ENCODE results near the gene UBE2H. TPM values are rescaled to one million over a fixed set of nuclear protein-coding genes. Genes with fewer than 3 reads are reported as not detected.

Gene UBE2H
- total and polyA plus RNA-seq, 10 of the 15 experiments (the other 5 are each of a cell fraction or from before 2014, with no cell fraction given) = 15.6 to 75.5 (median 32.8) TPM

DNA sequence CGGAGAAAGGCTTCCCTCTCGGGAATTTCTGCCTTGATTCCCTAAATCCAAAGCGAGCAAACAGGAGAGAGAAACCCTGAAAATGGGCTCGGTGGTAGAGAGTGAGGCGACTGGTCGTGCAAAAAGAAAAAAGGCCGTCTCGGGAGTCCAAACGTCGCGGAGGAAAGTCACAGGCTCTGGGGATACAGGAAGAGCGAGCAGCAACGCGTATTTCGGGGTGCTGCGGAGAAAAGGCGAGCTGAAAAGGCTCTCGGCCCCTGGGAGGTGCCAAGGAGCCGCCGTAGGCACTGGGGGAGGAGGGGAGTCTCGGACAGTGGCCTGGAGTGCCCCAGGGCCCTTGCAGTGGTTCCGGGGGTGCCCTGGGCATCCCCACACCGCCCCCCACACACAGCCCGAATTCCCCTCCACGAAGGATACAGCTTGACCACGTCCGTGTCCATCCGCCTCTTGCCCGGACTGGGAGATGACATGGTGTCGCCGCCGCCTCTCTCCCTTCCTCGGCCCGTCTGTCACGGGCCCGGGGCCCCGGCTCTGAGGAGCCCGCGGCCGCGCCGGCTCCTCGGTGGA is 591 bp downstream of the UBE2H start (continued):
- TF ChIP-seq SRF (IDR thresholded peaks at IDR 0.05; ENCODE audit: low read depth in 2 of 2, low read length in 2 of 2) (no peak), YY1 (IDR thresholded peaks at IDR 0.05; ENCODE audit: low read depth, low read length) (0 out of 2 replicates have a peak, but pooled peaks have one; percentile 6), TCF12 (IDR thresholded peaks at IDR 0.05; ENCODE audit: low read depth, low read length) (no peak), NBN (IDR thresholded peaks at IDR 0.05) (peak; percentile 7; the same call in 1 of the 2 replicates), ATF7 (IDR thresholded peaks at IDR 0.05; ENCODE audit: low read depth) (no peak), RELA (IDR thresholded peaks at IDR 0.05; ENCODE audit: borderline replicate concordance, partially characterized antibody) (peak; percentile 12), MXI1 (IDR thresholded peaks at IDR 0.05; ENCODE audit: low read depth, low read length) (no peak; the same call in 1 of the 2 replicates), POLR2A (IDR thresholded peaks at IDR 0.05; ENCODE audit: low read depth, low read length) (peak; percentile 52; the same call in 1 of the 2 replicates)
- TF ChIP-seq, protein P1, sequence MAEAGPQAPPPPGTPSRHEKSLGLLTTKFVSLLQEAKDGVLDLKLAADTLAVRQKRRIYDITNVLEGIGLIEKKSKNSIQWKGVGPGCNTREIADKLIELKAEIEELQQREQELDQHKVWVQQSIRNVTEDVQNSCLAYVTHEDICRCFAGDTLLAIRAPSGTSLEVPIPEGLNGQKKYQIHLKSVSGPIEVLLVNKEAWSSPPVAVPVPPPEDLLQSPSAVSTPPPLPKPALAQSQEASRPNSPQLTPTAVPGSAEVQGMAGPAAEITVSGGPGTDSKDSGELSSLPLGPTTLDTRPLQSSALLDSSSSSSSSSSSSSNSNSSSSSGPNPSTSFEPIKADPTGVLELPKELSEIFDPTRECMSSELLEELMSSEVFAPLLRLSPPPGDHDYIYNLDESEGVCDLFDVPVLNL (IDR thresholded peaks at IDR 0.05; ENCODE audit: low read depth, low read length) = no peak

DNA sequence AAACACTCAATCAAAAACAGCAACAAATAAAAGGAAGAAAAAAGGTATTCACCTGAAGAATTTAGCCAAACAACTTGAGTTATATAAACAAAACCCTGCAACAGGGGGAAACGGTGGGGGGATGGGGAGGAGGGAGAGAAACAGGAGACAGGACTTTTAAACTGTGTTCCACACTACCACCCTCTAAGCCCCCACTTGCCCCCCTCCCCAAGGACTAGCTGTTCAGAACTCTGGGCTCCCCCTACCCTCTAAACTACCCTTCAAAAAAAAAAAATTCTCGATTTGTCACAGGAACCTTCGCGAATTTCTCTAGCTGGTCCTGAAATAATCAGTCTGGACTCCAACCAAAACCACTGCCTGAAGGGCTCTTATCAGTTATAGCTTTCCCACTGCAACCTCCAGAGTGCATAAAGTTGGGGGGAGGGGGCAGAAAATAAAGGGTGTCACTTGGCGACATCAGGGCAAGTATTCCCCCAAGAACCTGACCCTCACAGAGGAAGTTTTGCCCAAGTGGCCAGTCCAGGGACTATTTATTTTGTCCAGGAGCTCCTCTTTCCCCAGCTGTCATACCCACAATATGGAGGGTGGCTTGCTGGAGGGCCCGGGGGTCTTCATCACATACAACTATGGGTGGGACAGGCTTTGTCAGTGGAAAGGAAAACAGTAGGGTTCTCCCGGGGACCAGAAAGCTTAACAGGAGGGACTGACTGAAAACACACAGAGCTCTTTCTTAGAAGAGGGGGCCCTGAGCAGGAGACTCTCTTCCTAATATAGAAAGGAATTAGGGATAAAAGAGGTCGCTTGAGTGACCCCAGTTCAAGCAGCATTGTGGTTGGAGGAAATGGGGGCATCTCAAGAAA is 1.3 kb downstream of the UBE2H start:
- Histone ChIP-seq H2AFZ (ENCODE audit: control insufficient read depth, low read depth, low read length) (no peak overlapping the region), H3K27ac (ENCODE audit: control insufficient read depth, insufficient read depth) (peak overlapping the region; percentile 99), H4K20me1 (ENCODE audit: control insufficient read depth, insufficient read depth) (peaks cover 2% of the 10 kb centered on the region; the same call in 1 of the 2 replicates), H3K4me1 (ENCODE audit: control insufficient read depth, insufficient read depth, low read length) (peaks cover 13% of the 10 kb centered on the region; the same call in 1 of the 2 replicates), H3K27me3 (replicated peaks in 1 of 2; ENCODE audit: control insufficient read depth in 2 of 2, insufficient read depth in 2 of 2, low read length in 1 of 2) (no peaks in the 10 kb centered on the region), H3K4me3 (peak overlapping the region; percentile 98), H3K36me3 (ENCODE audit: control insufficient read depth in 2 of 2, insufficient read depth in 2 of 2, low read length in 1 of 2) (peaks cover 0 to 4% of the 10 kb centered on the region in 2 experiments; a peak in 1 of 4 replicates), H3K4me2 (ENCODE audit: control insufficient read depth, insufficient read depth) (peak overlapping the region; percentile 96), H3K9me3 (replicated peaks; ENCODE audit: control insufficient read depth, insufficient read depth, low read length) (no peaks in the 10 kb centered on the region), H3K9ac (ENCODE audit: control insufficient read depth, insufficient read depth, low read length) (peak overlapping the region; percentile 80), H3K79me2 (ENCODE audit: control insufficient read depth, insufficient read depth, low read length) (peaks cover 63% of the 10 kb centered on the region)
- ChIA-PET POLR2A (interaction anchor here (0.6 to 6.1 kb wide), 11 partner anchors 18 to 1045 kb away, joined by 3 to 54 read pairs (median 4); no protein-coding TSS in a partner anchor), CTCF (interaction anchor here (0.6 to 4.5 kb wide), 10 partner anchors 19 to 339 kb away, joined by 3 to 51 read pairs (median 3); no protein-coding TSS in a partner anchor), SMC1A (ENCODE audit: uncharacterized antibody, unreplicated experiment) (interaction anchor here (0.6 to 7.6 kb wide), 13 partner anchors 9 to 1170 kb away, joined by 3 to 57 read pairs (median 4); no protein-coding TSS in a partner anchor), RAD21 (ENCODE audit: unreplicated experiment) (interaction anchor here (0.5 to 5.3 kb wide), 8 partner anchors 18 to 339 kb away, joined by 3 to 84 read pairs (median 4); partner anchors contain the start of gene NRF1)
- TF ChIP-seq POLR2AphosphoS5 (IDR thresholded peaks at IDR 0.05; ENCODE audit: low read length) = peak; percentile 32; the same call in 1 of the 2 replicates
- no peak for TF ChIP-seq HDAC6 (IDR thresholded peaks at IDR 0.05; ENCODE audit: unreplicated experiment)
- TF ChIP-seq EED (IDR thresholded peaks at IDR 0.05; ENCODE audit: low read depth) = 0 out of 2 replicates have a peak, but pooled peaks have one; percentile 8
- in situ Hi-C loops (cut with MboI) (no loop called here), intact Hi-C loops (cut with micrococcal nuclease; ENCODE audit: unreplicated experiment) (no loop called here)
- FAIRE-seq (no peak), DNase-seq (ENCODE audit: low read depth, low spot score) (no peak), ATAC-seq (peak; percentile 1; the same call in 1 of the 3 replicates)
- WGBS (ENCODE audit: insufficient coverage, insufficient replicate concordance, low lambda C conversion rate, missing lambda C conversion rate) = 2% methylated on average over 7 of the region's 8 CpGs
- TSS peak; percentile 46 for BruUV-seq (replicated peaks)

All from GM12878 (cell line).